GM23338 (cell line): ENCODE measurements around the gene AKR1C1. TPM values are rescaled to one million over a fixed set of nuclear protein-coding genes. Genes with fewer than 3 reads are reported as not detected.

Experiments used
- ATAC-seq: fragments of 200-7000 bp; cut with Tn5 transposase; 3 replicates; pipeline ENCODE4 v1.9.1; 2020
- DNase-seq: peaks from one replicate; pipeline ENCODE4 v3.0.0-alpha.2; 2015; ENCODE audit warnings: low spot score
- H2AFZ ChIP-seq: fragments of 200-600 bp; sonication (generic); 2 replicates; pipeline ENCODE4 v1.8.0; 2016; ENCODE audit warnings: antibody characterized with exemption, mild to moderate bottlenecking, moderate library complexity
- H3F3A ChIP-seq: fragments of 200-600 bp; sonication (generic); replicated peaks from 2 replicates; pipeline ENCODE4 v1.8.0; 2017; ENCODE audit warnings: antibody characterized with exemption, mixed run types, low read depth
- H3K27ac ChIP-seq: fragments of 200-600 bp; sonication (generic); 2 replicates; pipeline ENCODE4 v1.6.1; 2016; ENCODE audit warnings: low read depth
- H3K27me3 ChIP-seq: fragments of 200-600 bp; sonication (generic); 2 replicates; pipeline ENCODE4 v1.8.0; 2016; ENCODE audit warnings: mild to moderate bottlenecking, mixed run types, moderate library complexity; ENCODE audit not compliant: insufficient read depth
- H3K36me3 ChIP-seq: fragments of 200-600 bp; sonication (generic); 2 replicates; pipeline ENCODE4 v1.8.0; 2016; ENCODE audit warnings: mild to moderate bottlenecking; ENCODE audit not compliant: insufficient read depth
- H3K4me1 ChIP-seq: fragments of 200-600 bp; sonication (generic); 2 replicates; pipeline ENCODE4 v1.8.0; 2016; ENCODE audit warnings: mild to moderate bottlenecking, moderate library complexity; ENCODE audit not compliant: insufficient read depth
- H3K4me2 ChIP-seq: fragments of 200-600 bp; sonication (generic); 2 replicates; pipeline ENCODE4 v1.7.1; 2017; ENCODE audit warnings: mixed run types
- H3K4me3 ChIP-seq: fragments of 200-600 bp; sonication (generic); 2 replicates; pipeline ENCODE4 v1.6.1; 2016; ENCODE audit warnings: mixed run types
- H3K79me2 ChIP-seq: fragments of 200-600 bp; sonication (generic); replicated peaks from 2 replicates; pipeline ENCODE4 v1.8.0; 2017; ENCODE audit warnings: mild to moderate bottlenecking; ENCODE audit not compliant: insufficient read depth
- H3K9me2 ChIP-seq: fragments of 200-600 bp; sonication (generic); 2 replicates; pipeline ENCODE4 v1.8.0; 2017; ENCODE audit not compliant: insufficient read depth
- H4K20me1 ChIP-seq: fragments of 200-600 bp; sonication (generic); replicated peaks from 2 replicates; pipeline ENCODE4 v1.8.0; 2017; ENCODE audit warnings: mild to moderate bottlenecking; ENCODE audit not compliant: insufficient read depth
- H3K27ac Mint-ChIP-seq: 2 replicates; pipeline ENCODE4 v1.8.0; 2020; ENCODE audit warnings: inconsistent platforms, mild to moderate bottlenecking, moderate library complexity, mixed read lengths
- H3K27me3 Mint-ChIP-seq: 3 replicates; pipeline ENCODE4 v1.8.0; 2022; ENCODE audit warnings: low read depth, mild to moderate bottlenecking, moderate library complexity, mixed read lengths, inconsistent platforms; ENCODE audit not compliant: insufficient read depth, poor library complexity
- H3K36me3 Mint-ChIP-seq: 3 replicates; pipeline ENCODE4 v1.8.0; 2021; ENCODE audit warnings: low read depth, mild to moderate bottlenecking, inconsistent platforms, moderate library complexity, mixed read lengths
- H3K4me1 Mint-ChIP-seq: 3 replicates; pipeline ENCODE4 v1.8.0; 2020; ENCODE audit warnings: mild to moderate bottlenecking, inconsistent platforms, mixed read lengths
- H3K4me3 Mint-ChIP-seq: 3 replicates; pipeline ENCODE4 v1.8.0; 2021; ENCODE audit warnings: moderate library complexity, mild to moderate bottlenecking, inconsistent platforms, mixed read lengths
- H3K9me3 Mint-ChIP-seq: 3 replicates; pipeline ENCODE4 v1.8.0; 2020; ENCODE audit warnings: moderate library complexity, mild to moderate bottlenecking, inconsistent platforms, mixed read lengths
- CREB1 ChIP-seq: fragments of 250-450 bp; sonication (Bioruptor Pico); IDR thresholded peaks from 2 replicates; pipeline ENCODE4 v1.5.0; 2020; ENCODE audit warnings: low read depth, mild to moderate bottlenecking, moderate library complexity
- EZH2 ChIP-seq: fragments of 200-600 bp; sonication (generic); IDR thresholded peaks from one replicate; pipeline ENCODE4 v1.8.0; 2017; ENCODE audit warnings: antibody characterized with exemption, mild to moderate bottlenecking, low read depth; ENCODE audit not compliant: unreplicated experiment
- EZH2phosphoT487 ChIP-seq: fragments of 200-600 bp; sonication (generic); IDR thresholded peaks from one replicate; pipeline ENCODE4 v1.8.1; 2018; ENCODE audit warnings: antibody characterized with exemption; ENCODE audit not compliant: unreplicated experiment
- JUNB ChIP-seq: IDR thresholded peaks from one replicate; pipeline ENCODE4 v1.6.1; 2016; ENCODE audit warnings: antibody characterized with exemption; ENCODE audit not compliant: unreplicated experiment
- NANOG ChIP-seq: IDR thresholded peaks from 2 replicates; pipeline ENCODE4 v1.6.1; 2016; ENCODE audit warnings: antibody characterized with exemption, borderline replicate concordance
- POLR2AphosphoS5 ChIP-seq: IDR thresholded peaks from 2 replicates; pipeline ENCODE4 v1.6.1; 2016; ENCODE audit warnings: antibody characterized with exemption, low read depth
- STAT1 ChIP-seq: IDR thresholded peaks from one replicate; pipeline ENCODE4 v1.6.1; 2016; ENCODE audit warnings: antibody characterized with exemption; ENCODE audit not compliant: unreplicated experiment
- ZNF114 ChIP-seq: fragments of 250-450 bp; sonication (Bioruptor Pico); IDR thresholded peaks from 2 replicates; pipeline ENCODE4 v1.5.0; 2020; ENCODE audit warnings: mild to moderate bottlenecking, moderate library complexity
- ZNF331 ChIP-seq: fragments of 250-450 bp; sonication (Bioruptor Pico); IDR thresholded peaks from 2 replicates; pipeline ENCODE4 v1.5.0; 2020; ENCODE audit warnings: low read depth, mild to moderate bottlenecking, moderate library complexity
- polyA plus RNA-seq: library from polyadenylated mRNA; unstranded; fragments of >200 nt; fragmentation: Nextera tagmentation; extraction: Ambion mirVana; gene quantifications from 2 replicates; pipeline ENCODE4 v1.2.1, GENCODE V29; 2016
- total RNA-seq: library from RNA; depleted of rRNA; stranded (reverse); fragments of >200 nt; shearing (Covaris generic); gene quantifications from 2 replicates; pipeline ENCODE4 v1.2.3, GENCODE V29; 2014
- TF ChIP-seq, protein P1 (sequence below): IDR thresholded peaks from one replicate; pipeline ENCODE4 v1.6.1; 2018; ENCODE audit warnings: antibody characterized with exemption; ENCODE audit not compliant: unreplicated experiment
- TF ChIP-seq, protein P2 (sequence below): IDR thresholded peaks from 2 replicates; pipeline ENCODE4 v1.6.1; 2016; ENCODE audit warnings: antibody characterized with exemption
- TF ChIP-seq, protein P3 (sequence below), 2 experiments: fragments of 200-600 bp in 1 of 2; sonication (generic) in 1 of 2; conservative IDR thresholded peaks; 2 replicates each; pipeline versions ENCODE4 v1.5.1 to v1.6.1; 2016 to 2017; ENCODE audit warnings: antibody characterized with exemption in 2 of 2, low read depth in 2 of 2, mild to moderate bottlenecking in 2 of 2, moderate library complexity in 1 of 2
- TF ChIP-seq, protein P4 (sequence below): fragments of 250-450 bp; sonication (Bioruptor Pico); IDR thresholded peaks from 2 replicates; pipeline ENCODE4 v1.5.0; 2020; ENCODE audit warnings: mild to moderate bottlenecking, moderate library complexity

AKR1C1 gene
- total and polyA plus RNA-seq, 2 experiments from 2014 or later: 2.6 to 5.1 TPM

DNA sequence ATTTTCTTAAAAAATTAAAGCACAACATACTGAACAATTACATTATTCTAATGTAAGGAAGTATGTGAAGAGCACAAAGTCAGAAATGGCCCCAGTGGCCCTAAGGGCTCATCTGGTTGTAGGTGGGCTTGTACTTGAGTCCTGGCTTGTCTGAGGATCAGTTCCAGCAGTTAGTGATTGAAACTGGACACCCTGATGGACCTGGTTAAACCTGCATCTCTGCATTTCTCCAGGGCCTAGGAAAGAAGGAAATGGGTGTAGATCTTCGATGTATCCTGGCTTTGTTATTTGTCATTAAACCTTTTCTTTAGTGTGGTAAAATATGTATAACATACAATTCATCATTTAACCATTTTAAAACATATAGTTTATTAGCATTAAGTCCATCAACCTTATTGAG lies 50.2 kb downstream of the AKR1C1 start:
- no peaks in the 10 kb centered on the region for H3K9me3 Mint-ChIP-seq

More for the DNA sequence above, 50.2 kb downstream of the AKR1C1 start:
- H3K27ac ChIP-seq: no peak overlapping the region
- Mint-ChIP-seq H3K36me3 (no peaks in the 10 kb centered on the region), H3K27ac (no peak overlapping the region), H3K4me3 (no peak overlapping the region), H3K4me1 (peaks cover 17% of the 10 kb centered on the region), H3K27me3 (no peaks in the 10 kb centered on the region)
- peaks cover 16% of the 10 kb centered on the region for H3K4me1 ChIP-seq
- H3F3A ChIP-seq: no peaks in the 10 kb centered on the region
- H4K20me1 ChIP-seq: no peaks in the 10 kb centered on the region
- H3K79me2 ChIP-seq: no peaks in the 10 kb centered on the region
- TF ChIP-seq ZNF114 (no peak), STAT1 (no peak), POLR2AphosphoS5 (no peak), JUNB (no peak), CREB1 (CRISPR knock-in tag) (no peak), NANOG (no peak), EZH2 (no peak), ZNF331 (CRISPR knock-in tag) (no peak), EZH2phosphoT487 (no peak)
- TF ChIP-seq, protein P1, sequence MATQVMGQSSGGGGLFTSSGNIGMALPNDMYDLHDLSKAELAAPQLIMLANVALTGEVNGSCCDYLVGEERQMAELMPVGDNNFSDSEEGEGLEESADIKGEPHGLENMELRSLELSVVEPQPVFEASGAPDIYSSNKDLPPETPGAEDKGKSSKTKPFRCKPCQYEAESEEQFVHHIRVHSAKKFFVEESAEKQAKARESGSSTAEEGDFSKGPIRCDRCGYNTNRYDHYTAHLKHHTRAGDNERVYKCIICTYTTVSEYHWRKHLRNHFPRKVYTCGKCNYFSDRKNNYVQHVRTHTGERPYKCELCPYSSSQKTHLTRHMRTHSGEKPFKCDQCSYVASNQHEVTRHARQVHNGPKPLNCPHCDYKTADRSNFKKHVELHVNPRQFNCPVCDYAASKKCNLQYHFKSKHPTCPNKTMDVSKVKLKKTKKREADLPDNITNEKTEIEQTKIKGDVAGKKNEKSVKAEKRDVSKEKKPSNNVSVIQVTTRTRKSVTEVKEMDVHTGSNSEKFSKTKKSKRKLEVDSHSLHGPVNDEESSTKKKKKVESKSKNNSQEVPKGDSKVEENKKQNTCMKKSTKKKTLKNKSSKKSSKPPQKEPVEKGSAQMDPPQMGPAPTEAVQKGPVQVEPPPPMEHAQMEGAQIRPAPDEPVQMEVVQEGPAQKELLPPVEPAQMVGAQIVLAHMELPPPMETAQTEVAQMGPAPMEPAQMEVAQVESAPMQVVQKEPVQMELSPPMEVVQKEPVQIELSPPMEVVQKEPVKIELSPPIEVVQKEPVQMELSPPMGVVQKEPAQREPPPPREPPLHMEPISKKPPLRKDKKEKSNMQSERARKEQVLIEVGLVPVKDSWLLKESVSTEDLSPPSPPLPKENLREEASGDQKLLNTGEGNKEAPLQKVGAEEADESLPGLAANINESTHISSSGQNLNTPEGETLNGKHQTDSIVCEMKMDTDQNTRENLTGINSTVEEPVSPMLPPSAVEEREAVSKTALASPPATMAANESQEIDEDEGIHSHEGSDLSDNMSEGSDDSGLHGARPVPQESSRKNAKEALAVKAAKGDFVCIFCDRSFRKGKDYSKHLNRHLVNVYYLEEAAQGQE: no peak
- TF ChIP-seq, protein P2, sequence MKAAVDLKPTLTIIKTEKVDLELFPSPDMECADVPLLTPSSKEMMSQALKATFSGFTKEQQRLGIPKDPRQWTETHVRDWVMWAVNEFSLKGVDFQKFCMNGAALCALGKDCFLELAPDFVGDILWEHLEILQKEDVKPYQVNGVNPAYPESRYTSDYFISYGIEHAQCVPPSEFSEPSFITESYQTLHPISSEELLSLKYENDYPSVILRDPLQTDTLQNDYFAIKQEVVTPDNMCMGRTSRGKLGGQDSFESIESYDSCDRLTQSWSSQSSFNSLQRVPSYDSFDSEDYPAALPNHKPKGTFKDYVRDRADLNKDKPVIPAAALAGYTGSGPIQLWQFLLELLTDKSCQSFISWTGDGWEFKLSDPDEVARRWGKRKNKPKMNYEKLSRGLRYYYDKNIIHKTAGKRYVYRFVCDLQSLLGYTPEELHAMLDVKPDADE: no peak
- TF ChIP-seq, protein P3, sequence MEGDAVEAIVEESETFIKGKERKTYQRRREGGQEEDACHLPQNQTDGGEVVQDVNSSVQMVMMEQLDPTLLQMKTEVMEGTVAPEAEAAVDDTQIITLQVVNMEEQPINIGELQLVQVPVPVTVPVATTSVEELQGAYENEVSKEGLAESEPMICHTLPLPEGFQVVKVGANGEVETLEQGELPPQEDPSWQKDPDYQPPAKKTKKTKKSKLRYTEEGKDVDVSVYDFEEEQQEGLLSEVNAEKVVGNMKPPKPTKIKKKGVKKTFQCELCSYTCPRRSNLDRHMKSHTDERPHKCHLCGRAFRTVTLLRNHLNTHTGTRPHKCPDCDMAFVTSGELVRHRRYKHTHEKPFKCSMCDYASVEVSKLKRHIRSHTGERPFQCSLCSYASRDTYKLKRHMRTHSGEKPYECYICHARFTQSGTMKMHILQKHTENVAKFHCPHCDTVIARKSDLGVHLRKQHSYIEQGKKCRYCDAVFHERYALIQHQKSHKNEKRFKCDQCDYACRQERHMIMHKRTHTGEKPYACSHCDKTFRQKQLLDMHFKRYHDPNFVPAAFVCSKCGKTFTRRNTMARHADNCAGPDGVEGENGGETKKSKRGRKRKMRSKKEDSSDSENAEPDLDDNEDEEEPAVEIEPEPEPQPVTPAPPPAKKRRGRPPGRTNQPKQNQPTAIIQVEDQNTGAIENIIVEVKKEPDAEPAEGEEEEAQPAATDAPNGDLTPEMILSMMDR (conservative IDR thresholded peaks at IDR 0.05; ENCODE audit: low read depth in 2 of 2): no peak
- TF ChIP-seq, protein P4, sequence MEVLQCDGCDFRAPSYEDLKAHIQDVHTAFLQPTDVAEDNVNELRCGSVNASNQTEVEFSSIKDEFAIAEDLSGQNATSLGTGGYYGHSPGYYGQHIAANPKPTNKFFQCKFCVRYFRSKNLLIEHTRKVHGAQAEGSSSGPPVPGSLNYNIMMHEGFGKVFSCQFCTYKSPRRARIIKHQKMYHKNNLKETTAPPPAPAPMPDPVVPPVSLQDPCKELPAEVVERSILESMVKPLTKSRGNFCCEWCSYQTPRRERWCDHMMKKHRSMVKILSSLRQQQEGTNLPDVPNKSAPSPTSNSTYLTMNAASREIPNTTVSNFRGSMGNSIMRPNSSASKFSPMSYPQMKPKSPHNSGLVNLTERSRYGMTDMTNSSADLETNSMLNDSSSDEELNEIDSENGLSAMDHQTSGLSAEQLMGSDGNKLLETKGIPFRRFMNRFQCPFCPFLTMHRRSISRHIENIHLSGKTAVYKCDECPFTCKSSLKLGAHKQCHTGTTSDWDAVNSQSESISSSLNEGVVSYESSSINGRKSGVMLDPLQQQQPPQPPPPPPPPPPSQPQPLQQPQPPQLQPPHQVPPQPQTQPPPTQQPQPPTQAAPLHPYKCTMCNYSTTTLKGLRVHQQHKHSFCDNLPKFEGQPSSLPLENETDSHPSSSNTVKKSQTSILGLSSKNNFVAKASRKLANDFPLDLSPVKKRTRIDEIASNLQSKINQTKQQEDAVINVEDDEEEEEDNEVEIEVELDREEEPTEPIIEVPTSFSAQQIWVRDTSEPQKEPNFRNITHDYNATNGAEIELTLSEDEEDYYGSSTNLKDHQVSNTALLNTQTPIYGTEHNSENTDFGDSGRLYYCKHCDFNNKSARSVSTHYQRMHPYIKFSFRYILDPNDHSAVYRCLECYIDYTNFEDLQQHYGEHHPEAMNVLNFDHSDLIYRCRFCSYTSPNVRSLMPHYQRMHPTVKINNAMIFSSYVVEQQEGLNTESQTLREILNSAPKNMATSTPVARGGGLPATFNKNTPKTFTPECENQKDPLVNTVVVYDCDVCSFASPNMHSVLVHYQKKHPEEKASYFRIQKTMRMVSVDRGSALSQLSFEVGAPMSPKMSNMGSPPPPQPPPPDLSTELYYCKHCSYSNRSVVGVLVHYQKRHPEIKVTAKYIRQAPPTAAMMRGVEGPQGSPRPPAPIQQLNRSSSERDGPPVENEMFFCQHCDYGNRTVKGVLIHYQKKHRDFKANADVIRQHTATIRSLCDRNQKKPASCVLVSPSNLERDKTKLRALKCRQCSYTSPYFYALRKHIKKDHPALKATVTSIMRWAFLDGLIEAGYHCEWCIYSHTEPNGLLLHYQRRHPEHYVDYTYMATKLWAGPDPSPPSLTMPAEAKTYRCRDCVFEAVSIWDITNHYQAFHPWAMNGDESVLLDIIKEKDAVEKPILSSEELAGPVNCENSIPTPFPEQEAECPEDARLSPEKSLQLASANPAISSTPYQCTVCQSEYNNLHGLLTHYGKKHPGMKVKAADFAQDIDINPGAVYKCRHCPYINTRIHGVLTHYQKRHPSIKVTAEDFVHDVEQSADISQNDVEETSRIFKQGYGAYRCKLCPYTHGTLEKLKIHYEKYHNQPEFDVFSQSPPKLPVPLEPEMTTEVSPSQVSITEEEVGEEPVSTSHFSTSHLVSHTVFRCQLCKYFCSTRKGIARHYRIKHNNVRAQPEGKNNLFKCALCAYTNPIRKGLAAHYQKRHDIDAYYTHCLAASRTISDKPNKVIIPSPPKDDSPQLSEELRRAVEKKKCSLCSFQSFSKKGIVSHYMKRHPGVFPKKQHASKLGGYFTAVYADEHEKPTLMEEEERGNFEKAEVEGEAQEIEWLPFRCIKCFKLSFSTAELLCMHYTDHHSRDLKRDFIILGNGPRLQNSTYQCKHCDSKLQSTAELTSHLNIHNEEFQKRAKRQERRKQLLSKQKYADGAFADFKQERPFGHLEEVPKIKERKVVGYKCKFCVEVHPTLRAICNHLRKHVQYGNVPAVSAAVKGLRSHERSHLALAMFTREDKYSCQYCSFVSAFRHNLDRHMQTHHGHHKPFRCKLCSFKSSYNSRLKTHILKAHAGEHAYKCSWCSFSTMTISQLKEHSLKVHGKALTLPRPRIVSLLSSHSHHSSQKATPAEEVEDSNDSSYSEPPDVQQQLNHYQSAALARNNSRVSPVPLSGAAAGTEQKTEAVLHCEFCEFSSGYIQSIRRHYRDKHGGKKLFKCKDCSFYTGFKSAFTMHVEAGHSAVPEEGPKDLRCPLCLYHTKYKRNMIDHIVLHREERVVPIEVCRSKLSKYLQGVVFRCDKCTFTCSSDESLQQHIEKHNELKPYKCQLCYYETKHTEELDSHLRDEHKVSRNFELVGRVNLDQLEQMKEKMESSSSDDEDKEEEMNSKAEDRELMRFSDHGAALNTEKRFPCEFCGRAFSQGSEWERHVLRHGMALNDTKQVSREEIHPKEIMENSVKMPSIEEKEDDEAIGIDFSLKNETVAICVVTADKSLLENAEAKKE: no peak
- no peak overlapping the region for H3K4me2 ChIP-seq
- no peak for ATAC-seq
- no peaks in the 10 kb centered on the region for H3K36me3 ChIP-seq
- no peak for DNase-seq
- no peak overlapping the region for H2AFZ ChIP-seq
- H3K27me3 ChIP-seq: no peaks in the 10 kb centered on the region
- peaks cover 11% of the 10 kb centered on the region for H3K9me2 ChIP-seq
- no peak overlapping the region for H3K4me3 ChIP-seq
